Activated CD4-positive, alpha-beta T cell treated with anti-CD3 and anti-CD28 coated beads, Interleukin-10, Interleukin-2, amounts not matched to agents 100 ng/mL and 50 ng/mL, durations not matched to agents 16 hours and 8 hours (primary cell): Measurements from ENCODE around the gene CCDC148.
"Not testable (repeated sequence)": the region's sequence is repeated elsewhere in the genome, so short reads cannot be mapped to it uniquely, and the experiment has no call there.

Experiments
- DNase-seq: peaks from one replicate; pipeline ENCODE4 v3.0.0-alpha.2; 2020

CCDC148 gene

DNA sequence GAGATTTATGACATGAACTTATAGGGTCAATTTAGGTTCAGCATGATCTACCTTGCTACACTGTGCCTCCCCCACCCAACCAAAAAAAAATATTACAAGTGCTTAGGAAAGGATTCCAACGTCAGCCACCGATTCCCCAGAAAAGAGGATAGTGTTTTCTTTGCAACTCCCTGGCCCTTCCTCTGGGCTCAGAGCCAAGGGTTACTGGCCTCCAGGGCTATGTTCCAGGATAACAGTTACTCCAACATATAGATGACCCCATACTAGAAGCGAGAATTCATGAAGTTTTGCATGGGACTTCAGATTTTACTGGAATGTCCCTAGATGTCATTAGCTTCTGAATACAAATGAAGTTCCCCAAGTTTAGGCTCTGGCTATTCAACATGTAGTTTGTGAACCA, 182.8 kb downstream of the CCDC148 start:
- no peak for DNase-seq

DNA sequence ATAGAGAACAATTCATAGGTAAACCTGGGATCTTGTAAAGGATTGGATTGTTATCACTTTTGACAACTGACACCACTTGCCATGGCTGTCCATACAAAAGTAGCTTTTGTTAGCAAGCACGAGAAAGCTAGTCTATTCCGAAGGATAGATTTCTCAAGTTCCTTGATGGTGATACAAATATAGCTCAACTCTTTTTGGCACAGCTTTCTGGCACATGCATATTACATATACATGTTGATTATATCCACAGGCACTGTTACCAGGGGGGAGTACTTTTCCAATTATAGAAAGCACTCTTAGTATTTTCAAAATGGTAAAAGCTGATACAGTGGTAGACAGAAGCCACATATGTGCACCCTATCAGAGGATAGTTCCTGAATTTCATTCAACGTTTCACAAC, 186.0 kb downstream of the CCDC148 start:
- no peak for DNase-seq

DNA sequence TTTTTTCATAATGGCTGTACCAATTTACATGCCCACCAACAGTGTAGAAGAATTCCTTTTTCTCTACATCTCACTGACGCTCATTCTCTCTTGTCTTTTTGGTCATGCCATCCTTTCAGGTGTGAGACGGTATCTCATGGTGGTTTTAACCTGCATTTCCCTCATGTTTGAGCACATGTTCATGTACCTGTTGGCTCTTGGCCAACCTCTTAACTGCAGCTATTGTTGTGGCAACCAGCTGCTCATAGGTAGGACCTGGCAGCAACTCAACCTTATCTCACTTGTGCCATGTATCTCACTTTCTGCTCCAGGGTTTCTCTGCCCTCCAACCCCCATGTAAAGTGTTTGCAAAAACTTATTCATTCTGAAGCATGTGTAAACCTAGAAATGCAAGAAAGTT, 187.4 kb downstream of the CCDC148 start:
- no peak for DNase-seq

DNA sequence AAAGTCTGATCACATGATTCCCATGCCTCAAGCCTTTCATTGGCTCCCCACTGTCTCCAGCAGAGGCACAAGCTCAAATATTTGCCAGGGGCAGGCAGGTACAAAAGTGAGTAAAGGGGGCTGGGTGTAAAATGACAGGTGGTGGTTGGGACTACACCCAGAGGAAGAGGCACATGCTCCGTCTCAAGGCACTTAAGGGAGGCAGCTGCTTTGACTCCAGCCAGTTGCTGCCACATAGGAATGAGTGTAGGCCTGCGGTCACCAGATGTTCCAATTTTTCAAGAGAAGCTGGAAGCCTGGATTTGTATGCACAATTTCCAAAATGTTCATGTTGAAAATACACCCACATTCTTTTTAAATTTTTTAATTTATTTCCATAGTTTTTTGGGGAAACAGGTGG, 190.4 kb downstream of the CCDC148 start:
- no peak for DNase-seq

DNA sequence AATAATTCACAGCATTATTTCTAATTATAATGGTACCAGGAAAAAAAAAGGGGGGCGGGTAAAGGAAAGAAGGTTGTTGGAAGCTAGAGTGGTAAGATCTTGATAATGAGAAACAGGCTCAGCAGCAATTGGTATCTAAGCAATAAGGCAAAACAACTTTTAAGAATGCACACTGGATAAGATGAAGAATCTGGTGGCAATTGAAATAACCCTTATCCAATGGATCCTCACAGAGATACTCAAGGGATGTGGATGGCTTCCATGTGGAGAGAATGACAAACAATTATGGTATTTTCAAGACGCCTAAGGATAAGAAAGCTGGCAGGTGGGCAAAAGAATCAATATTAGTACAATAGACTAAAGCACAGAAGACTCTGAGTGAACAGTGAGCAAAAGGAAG, 201.3 kb downstream of the CCDC148 start:
- no peak for DNase-seq

DNA sequence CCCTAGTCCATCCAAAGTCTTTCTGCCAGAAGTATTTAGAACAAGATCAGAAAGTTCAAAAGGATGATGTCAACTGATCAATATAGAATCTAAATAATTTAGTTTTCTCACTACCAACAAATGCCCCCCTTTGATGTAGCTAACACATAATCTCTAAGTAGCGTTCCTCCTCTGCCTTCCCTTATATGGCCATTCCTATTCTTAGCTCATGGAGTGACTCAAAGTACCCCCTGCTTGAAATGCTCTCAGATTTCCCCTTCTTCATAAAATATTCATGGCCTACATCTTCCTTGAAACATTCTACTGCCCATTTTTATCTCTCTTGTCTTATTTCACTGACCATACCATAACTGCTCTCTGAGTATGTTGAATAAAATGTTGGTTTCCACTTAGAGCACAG, 203.4 kb downstream of the CCDC148 start:
- no peak for DNase-seq

DNA sequence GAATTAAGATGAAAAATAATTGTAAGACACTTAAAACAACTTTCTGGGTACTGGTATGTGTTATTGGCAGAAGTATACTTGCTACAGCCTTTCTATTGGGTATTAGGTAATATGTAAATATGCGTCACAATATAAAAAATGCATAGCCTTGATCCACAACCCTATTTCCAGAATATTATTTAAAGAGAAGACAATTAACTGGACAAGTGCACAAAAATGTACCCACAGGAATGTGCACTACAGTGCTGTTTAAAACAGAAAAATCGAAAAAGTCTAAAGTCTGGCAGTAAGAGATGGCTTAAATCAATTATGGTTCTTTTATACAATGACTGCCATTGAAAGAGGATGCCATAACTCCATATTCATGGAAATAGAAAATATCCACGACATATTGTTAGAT, 205.2 kb downstream of the CCDC148 start:
- DNase-seq, result no peak

DNA sequence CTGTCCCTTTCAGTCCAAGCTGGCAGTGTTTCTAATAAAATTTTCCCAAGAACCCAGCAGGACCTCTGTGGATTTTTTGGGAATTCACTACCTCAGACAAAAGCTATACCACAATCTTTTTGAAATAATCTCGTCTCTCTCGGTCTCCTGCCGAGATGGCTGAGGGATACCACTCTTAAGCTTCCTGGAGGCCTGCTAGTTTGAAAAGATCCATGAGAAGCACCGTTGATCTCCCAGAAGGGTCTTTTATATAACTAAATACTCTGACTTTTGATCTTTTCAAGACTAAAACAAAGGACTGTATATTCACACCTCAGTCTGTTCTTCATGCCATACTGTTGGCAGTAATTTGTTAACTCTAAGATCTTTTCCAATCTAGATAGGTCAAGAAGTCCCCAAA, 213.2 kb downstream of the CCDC148 start:
- DNase-seq, result no peak

DNA sequence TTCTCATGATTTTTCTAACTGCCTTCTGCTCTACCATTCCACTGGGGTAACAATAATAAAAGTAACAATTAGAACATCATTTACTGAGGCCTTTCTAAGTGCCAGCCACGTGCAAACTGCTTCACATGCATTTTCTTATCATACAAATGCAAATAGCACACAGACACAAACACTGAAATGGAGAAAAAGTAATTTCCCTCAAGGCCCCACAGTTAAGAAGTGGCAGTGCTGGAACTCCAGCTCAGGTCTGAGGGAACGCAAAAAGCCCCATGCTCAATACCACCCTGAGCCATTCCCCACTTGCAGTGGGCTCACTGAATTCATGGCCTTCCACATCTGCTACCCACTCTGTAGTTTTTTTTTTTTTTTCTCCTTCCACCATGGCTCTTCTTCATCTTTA, 214.3 kb downstream of the CCDC148 start:
- DNase-seq, result no peak

DNA sequence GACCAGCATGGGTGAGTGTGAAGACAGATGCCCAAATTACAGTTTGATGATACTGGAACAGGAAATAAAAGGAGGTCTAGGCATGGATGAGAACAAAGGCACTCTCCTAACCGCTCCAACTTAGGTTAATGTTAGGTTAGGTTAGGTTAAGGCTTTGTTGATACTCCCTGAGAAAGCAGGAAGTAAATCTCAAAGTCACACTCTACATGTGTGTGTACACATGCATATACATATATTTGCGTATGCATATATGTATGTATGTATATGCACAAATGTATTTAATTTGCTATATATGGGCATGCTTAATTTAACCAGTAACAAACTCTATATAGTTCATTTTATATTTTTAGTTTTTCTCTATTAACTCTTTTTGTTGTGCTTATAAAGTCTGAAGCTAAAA, 215.6 kb downstream of the CCDC148 start:
- no peak for DNase-seq

DNA sequence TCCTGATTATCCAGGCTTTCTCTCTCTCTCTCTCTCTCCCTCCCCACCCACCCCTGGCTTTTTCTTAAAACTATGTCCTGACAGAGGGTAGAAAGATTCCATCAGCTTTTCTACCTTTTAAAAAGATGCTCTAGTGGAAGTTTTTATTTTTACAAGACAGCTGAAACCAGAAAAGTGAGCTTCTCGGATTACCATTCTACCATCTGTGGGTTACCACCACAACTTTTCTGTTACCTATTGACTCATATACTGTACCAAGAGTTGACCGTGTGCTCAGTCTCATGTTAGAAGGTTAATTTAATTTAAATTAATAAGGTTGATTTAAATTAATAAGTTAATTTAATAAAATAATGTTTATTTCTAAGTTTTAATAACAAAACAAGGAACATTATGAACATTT, 217.3 kb downstream of the CCDC148 start:
- DNase-seq, result no peak

DNA sequence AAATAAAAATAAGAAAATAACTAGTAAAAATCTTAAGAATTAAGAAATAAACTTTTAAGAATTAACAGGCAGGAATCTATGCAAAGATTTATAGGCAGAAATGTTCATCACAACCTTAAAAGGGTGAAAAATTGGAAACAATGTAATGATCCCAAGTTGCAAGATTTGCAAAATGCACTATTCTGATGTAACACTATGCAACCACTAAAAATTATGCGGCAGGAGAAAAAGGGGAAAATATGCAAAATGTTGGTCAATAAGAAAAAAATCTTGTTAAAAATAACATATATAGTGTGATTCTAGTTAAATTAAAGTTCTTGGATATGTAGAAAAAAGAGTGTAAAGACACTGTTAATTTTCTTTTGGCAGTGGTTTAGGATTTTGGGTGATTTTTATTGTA, 222.1 kb downstream of the CCDC148 start:
- DNase-seq, result no peak

DNA sequence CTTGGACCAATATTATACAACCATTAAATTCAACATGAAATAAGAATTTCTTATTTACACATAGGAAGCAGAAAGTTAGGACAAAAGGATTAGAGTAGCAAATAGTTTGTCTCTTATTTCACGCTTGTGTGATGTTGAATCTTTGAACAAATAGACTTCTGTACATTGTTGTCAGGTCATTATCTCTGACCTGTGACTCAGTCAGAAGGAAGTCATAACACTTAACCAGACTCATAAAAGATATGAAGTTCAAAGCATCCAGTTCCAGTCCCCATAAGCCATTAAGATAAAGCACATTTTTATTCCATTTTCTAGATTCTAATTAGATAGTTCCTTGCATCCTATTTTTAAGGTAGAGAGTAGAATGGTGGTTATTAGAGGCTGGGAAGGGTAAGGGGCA, 224.1 kb downstream of the CCDC148 start:
- no peak for DNase-seq

DNA sequence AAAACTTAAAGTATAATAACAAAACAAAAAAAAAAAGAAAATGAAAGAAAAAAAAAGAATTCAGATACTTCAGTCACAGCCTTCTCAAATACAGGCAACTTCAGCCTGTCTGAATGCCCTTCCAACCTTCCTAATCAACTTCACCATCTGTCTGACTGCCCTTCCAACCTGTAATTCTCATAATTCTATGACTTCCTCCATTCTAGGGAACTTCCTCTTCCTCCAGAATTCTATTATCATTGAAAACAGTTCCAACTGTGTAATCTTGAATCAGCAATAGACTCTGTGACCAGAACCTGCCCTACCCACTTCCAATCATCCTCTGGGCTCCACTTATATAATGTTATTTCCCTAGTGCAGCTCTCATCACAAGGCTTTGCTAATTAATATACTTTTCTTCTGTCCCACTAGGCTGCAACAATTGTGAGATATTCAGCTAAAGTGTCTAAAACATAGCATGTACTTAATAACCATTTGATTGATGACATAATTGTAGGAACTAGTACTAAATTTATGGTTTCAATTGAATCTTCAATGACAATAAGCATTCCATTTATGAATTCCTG, 227.5 kb downstream of the CCDC148 start:
- DNase-seq, result no peak

DNA sequence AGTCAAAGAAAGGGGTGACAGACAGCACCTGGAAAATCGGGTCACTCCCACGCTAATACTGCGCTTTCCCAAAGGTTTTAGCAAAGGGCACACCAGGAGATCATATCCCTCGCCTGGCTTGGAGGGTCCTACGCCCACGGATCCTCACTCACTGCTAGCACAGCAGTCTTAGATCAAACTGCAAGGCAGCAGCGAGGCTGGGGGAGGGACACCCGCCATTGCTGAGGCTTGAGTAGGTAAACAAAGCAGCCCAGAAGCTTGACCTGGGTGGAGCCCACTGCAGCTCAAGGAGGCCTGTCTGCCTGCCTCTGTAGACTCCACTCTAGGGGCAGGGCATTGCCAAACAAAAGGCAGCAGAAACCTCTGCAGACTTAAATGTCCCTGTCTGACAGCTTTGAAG, 233.5 kb downstream of the CCDC148 start:
- not testable (repeated sequence) for DNase-seq

DNA sequence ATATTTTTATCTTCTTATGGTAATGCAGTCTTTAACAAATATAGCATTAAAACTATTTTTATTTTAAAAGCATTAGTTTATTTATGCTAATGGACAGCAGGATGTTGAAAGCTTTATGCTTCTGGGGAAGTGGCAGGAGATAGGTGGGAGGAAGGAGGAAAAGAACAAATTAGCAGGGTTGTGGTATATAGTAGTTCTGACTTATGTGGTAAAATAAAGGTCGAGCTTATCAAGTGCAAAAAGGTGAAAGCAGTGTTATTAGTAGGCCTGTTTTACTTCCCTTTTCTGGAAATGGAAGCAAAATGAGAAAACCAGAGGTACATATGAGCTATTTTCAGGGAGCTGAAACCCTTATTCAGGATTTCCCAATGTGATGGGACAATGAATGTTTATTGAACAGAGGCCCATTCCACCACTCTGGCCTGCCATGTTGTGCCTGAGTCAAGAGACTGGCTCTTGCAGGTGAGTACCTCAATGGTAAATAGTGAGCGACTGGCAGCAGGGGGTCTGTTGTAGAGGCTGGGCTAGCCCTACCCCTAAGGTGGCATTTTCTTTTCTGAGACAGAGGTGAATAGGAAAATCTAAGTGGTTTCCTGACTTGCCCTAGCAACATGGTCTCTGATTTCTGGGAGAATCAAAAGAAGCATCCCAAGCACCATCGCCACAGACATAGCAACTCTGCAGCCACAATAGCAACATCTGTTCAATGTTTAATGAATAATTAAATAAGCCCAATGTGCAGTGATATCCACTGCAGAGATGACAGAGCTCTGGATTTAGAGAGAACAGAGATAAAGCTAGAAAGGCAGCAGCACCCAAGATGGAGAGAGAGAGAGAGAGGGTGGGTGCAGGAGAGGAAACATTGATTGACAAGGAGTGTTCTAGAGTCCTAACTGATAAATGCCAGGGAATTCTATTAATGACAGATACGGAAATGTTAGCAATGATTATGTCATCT, 235.2 kb downstream of the CCDC148 start:
- DNase-seq, result no peak

DNA sequence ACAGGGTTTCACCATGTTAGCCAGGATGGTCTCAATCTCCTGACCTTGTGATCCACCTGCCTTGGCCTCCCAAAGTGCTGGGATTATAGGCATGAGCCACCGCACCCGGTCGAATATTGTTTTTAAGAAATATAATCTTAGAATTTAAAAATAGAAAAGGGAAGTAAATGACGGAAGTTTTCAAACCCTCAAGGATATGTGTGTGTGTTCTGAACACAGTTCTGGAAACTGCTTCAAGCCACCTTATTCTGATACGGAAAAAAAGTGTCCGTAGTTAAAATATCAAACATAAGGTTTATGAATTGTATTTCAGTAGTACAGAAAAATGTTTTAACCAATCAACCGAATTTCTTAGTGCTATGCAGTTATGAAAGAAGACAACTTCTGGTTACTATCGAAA, 239.0 kb downstream of the CCDC148 start:
- no peak for DNase-seq

DNA sequence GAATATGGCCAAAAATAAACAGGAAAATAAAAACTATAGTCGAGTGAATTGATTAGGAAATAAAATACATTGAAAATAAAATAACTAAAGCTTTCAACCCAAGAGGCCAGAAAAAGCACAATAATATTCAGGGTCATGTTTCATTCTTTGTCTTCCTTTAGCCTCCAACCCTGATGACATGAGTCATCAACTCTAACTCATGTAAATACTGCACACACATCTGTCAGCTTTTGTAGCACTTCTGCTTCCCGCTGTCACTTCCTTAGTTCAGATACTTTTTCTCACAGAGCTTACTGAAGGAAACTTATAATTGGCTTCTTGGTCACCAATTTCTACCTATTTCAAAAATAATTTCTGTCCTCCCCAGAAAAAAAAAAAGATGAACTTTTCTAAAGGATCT, 242.1 kb downstream of the CCDC148 start:
- peak; percentile 12 for DNase-seq

DNA sequence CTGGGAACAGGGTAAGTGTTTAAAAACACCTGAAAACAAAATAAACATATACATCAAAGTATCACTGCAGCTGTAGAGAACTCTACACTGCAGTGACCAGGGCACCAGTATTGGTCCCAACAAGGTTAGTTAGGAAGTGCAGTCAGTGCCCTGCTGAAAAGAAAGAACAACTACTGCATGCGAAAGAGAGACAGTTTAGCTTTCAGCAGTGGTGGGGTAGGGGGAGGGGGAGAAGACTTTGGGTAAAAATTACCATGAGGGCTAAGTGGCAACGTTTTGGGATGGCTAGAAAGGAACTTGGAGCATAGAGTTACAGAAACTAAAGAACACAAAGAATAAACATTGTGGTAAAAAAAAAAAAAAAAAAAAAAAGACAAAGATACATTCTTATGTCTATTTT, 242.8 kb downstream of the CCDC148 start:
- no peak for DNase-seq

DNA sequence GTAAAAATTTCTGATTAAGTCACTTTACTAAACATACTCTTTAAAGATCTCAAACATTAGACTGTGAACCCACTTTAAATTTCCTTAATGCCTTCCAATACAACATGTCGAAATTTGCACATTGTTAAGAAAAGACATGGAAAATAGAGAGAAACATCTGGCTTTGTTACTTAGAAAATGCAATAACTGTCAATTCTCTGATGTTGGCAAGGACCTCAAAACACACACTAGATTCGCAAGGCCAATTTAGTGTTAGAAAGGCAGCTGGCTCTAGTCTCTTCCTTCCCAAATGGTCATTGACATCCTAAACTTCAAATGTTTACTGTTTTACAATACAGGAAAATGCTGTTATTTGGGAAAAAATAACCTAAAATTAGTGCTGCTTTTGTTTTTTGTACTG, 244.3 kb downstream of the CCDC148 start:
- no peak for DNase-seq

DNA sequence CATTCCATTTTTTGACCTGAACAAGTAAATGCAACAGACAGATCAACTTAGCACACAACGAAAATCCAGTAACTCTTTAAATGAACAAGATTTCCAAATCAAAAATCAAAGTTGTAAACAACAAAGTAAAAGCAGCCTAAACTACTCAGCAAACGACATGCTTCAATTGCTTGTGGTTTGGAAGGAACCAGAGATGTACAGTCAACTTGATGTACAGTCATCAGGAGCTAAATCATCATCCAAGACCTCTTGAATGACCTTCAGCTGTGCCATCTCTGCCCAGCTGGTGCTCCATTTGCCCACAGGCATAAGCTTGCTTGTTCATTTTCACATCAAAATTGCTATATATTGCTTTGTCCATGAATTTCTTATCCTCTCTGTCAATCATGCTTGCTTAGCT, 245.1 kb downstream of the CCDC148 start:
- no peak for DNase-seq

DNA sequence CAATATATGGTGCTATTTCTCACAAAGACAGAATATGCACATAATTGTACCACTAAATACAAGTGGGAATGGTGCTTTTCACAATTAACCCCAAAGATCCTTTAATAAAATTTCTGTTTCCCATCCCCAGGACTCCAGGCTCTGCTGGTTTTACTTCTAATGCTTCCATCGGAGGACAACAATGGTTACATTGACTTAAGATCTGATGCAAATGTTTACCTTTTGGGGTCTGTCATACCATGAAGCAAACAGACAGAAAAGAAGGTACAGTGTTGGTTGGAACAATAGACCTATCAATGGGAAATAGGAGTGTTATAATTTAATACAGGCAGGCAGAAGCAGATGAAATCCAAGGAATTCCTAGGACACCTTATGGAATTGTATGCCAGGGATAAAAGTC, 249.2 kb downstream of the CCDC148 start:
- no peak for DNase-seq

DNA sequence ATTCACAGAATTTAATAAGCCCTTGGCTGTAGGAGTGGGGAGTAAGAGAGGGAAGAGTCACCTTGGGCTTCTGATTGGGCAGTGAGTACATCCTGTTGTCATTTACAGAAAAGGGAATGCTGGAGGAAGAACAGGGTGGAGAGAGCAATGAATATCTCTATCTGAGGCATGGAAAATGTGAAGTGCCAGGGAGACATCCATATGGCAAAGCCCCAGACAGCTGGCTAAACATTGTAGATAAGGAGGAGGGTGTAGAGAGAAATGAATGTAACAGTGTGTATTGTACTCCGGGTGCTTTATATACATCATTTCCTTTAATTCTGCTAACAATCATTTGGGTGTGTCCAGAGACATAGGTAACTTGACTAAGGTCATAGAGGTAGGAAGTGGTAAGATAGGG, 251.3 kb downstream of the CCDC148 start:
- DNase-seq, result no peak

DNA sequence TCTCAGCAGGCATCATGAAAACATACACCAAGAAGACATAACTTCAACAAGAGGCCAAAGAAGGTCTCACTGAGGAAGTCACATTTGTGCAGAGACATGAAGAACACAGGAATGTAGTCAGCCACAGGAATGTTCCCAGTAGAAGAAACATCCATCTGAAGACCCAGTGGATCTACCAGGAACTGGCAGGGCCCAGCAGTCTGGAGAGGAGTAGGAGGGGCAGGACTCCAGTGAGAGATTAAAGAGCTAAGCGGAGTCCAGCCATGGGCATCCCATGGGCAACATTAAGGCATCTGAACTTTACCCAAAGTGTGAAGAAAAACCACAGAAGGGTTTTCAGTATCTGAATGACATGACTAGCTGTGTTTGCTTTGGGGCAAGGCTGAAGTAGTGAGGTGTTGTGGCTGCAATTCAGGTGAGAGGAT, 251.8 kb downstream of the CCDC148 start:
- DNase-seq, result no peak
